Skin of body (tissue), 2 donors: ENCODE measurements around the gene IBA57. TPM values are rescaled to one million over a fixed set of nuclear protein-coding genes. Genes with fewer than 3 reads are reported as not detected.
A peak's percentile ranks its signal among the peaks of the same experiment; 100 is the strongest.

Experiments used
- DNase-seq: peaks from one replicate; lab custom pipeline; 2025; lab: John Stamatoyannopoulos, UW
- total RNA-seq: library from RNA; depleted of rRNA; stranded (reverse); fragments of >200 nt; gene quantifications from one replicate; pipeline ENCODE4 v1.2.3, GENCODE V29; 2014

Gene IBA57
- total RNA-seq, 1 donor from 2014 or later: 5.0 TPM

DNA sequence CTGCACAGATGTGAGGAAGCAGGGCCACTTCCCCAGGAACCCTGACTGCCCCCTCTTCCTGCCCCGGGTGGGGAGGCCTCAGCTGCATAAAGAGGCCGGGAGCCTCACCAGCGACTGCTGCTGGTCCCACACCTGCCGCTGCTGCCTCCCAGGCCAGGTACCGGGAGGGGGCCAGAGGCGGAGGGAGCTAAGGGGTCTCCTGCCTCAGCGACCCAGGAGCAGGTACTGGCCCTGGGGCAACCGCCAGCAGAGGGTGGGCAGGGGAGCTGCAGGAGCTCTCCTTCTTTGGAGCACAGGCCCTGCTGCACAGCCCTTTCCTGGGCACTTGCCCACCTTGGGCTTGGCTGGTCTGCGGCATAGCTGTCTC lies 9.1 kb upstream of the IBA57 start:
- DNase-seq: no peak

DNA sequence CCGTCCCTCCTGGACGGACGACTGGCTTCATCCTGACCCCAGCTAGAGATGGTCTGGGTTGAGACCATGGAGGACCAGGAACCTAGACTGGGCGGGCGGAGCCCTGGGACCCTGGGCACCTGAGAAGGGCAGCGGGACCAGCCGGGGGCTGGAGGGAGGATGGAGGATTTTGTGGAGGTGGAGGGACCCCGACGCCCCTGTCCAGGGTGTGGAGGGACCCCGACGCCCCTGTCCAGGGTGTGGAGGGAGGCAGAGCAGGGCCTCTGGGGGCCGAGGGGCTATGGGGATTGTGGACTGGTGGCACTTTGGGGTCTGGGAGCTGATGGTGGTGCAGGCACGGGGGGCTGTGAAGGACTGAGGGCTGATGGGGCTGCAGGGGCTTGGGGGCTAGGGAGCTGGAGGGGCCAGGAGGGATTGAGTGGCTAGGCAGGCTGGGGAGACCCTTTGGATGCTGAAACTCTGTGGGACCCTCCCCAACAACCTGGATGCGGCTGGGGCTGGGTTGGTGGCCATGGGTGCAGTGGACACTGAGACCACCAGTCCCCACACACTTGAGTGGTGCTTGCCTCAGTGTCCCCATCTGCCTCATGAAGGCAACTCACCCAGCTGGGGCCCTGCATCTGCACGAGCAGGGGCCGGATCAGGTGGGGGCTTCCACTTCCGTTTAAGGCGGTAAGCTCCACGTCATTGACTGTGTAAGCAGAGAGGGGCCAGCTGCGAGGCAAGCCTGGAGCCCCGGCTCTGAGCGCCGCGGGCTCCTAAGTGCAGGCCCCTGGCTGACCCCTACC lies 8.5 kb upstream of the IBA57 start:
- DNase-seq: no peak

DNA sequence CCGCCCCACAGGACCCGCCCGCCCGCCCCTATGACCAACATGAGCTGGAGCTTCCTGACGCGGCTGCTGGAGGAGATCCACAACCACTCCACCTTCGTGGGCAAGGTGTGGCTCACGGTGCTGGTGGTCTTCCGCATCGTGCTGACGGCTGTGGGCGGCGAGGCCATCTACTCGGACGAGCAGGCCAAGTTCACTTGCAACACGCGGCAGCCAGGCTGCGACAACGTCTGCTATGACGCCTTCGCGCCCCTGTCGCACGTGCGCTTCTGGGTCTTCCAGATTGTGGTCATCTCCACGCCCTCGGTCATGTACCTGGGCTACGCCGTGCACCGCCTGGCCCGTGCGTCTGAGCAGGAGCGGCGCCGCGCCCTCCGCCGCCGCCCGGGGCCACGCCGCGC lies 7.9 kb upstream of the IBA57 start:
- DNase-seq: no peak

DNA sequence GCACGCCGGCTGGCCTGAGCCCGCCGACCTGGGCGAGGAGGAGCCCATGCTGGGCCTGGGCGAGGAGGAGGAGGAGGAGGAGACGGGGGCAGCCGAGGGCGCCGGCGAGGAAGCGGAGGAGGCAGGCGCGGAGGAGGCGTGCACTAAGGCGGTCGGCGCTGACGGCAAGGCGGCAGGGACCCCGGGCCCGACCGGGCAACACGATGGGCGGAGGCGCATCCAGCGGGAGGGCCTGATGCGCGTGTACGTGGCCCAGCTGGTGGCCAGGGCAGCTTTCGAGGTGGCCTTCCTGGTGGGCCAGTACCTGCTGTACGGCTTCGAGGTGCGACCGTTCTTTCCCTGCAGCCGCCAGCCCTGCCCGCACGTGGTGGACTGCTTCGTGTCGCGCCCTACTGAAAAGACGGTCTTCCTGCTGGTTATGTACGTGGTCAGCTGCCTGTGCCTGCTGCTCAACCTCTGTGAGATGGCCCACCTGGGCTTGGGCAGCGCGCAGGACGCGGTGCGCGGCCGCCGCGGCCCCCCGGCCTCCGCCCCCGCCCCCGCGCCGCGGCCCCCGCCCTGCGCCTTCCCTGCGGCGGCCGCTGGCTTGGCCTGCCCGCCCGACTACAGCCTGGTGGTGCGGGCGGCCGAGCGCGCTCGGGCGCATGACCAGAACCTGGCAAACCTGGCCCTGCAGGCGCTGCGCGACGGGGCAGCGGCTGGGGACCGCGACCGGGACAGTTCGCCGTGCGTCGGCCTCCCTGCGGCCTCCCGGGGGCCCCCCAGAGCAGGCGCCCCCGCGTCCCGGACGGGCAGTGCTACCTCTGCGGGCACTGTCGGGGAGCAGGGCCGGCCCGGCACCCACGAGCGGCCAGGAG lies 7.2 kb upstream of the IBA57 start:
- DNase-seq: no peak

DNA sequence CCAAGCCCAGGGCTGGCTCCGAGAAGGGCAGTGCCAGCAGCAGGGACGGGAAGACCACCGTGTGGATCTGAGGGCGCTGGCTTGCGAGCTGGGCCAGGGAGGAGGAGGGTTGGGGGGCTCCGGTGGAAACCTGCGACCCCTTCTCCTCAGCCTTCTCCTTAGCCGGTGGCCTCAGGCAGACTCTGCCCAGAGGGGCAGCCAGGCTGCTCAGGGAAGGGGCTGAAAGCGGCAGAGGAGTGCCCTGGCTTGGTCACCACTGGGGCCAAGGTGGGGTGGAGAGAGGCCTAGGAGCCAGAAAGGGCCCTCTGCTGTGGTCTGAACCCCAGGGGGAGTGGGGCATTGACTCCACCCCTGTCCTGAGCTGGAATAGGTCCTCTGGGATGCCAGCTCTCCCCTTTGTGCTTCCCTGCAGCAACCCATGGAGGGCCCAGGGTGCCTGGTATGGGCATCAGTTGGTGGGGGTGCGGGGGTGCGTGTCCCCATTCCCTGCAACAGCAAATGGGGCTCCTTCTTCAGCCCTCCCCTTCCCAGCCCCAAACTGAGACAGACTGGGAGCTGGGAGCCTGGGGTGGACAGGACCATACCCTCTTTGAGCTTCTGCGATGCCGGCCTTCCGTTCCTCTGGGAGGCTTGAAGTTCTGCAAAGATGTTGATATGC lies 6.5 kb upstream of the IBA57 start:
- no peak for DNase-seq

DNA sequence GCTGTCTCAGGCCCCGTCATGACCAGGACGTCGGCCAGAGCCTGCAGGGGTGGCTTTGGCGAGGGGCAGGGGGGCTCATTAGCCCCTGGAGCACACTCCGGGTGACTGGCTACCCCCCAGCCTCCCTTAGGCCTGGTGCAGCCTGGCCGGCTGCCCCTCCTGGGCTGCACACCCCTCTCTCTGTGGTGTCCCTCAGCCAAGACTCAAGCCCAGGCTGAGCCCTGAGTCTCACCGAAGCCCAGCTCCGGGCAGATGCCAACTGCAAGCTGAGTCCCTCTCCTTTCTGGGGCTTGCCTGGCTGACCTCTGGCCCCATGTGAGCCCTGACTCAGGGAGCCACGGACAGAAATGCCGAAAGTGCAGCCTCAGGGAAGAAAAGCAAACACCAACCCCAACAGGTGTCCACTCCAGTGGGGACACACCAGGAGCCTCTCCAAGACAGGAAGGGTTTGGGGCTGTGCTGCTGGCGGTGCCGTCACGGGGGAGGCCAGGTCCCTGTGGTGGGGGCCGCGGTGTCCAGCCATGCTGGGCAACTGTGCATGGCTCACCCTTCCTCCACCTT lies 5.3 kb upstream of the IBA57 start:
- DNase-seq: no peak

DNA sequence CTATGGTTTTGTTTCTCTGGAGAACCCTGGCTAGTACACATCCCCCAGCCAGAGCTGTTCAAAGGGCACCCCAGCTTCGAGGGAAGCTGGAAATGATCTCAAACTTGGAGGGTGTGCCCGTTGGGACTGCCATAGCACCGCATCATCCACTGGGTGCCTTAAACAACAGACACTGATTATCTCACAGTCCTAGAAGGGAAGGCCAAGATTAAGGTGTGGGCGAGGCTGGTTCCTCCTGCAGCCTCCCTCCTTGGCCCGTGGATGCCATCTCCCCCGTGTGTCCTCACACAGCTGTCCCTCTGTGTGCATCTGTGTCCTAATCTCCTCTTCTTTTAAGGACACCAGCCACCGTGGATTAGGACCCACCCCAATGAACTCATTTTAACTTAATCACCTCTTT lies 4.2 kb upstream of the IBA57 start:
- DNase-seq: no peak

DNA sequence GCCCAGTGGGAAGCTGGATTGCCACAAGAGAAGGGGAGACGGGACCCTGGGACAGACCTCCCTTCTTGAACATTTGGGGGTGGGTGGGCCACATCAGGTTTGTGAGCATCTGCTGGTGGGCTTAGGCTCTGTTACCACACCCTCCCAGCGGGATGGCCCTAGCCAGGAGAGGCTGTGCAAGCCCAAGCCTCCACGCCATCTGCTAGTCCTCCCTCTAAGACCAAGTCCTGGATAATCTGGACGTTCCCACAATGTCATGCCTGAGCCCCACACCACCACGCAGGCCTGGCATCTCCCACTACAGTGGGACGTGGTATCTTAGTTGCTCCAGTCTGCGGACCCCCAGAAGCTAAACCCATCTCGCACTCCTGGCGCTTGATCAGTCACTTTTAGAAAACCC lies 3.7 kb upstream of the IBA57 start:
- DNase-seq: no peak

DNA sequence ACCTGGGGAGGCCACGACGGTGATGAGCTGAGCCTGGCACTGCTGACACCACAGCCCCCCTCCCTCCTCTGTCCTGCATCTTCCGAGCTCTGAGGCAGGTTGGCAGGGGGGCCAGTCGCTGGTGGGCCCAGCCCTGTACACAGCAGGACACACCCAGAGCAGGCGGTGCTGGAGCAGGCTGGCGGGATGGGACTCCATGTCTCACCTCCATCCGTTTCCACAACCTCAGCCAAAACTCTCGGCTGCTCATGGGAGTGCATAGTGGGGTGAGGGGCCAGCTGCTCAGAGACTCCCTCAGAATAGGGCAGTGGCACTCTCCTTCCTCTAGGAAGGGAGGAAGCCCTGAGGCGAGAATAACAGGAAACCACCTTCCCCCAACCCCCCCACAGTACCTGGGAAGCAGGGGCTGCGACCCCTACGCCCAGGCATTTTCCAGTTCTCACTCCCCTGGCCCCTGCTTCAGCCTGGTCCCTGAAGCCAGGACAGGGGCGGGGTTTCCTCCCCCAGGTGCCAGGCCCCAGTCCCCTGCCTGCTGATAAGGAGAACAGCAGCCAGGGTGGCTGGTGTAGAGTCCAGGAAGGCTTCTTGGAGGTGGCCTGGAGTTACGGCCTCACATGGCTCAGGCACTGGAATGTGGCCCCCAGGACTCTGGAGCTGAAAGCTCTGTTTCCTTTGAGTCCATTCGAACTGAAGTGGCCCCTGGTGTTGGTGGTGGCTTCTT lies 3.2 kb upstream of the IBA57 start:
- peak; percentile 43 for DNase-seq

DNA sequence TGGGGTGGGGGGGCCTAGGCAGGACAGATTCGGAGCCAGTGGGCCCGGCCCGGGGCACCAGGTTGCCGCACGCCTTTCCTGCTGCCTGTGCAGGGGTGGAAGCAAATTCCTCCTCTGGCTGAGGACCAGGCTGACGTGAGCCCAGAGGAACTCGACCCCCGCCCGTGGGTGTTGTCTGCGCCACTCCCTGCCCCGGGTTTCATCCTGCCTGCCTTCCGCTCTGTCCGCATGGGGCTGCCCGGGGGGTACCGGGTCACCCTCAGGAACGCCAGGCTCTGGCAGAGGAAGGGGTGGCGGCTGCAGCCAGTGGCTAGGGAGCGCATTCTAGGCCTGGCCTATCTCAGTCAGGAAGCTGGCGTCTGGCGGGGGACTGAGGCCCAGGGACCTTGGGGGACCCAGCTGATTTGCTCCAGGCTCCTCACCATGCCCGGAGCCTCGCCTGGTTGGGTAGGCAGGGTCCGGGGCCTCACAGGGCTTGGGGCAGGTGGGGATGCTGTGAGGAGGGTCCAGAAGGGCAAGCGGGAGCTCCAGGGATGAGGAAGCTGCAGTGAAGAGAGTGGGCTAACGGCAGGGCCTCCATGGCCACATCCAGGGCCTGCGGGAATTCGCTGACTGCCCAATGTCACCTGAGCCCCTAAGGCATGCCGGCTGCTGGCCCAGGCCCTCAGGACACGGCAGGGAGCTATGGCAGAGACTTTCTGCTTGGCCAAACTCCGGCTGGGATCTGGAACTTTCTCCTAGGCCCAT lies 2.4 kb upstream of the IBA57 start:
- DNase-seq: peak; percentile 43

DNA sequence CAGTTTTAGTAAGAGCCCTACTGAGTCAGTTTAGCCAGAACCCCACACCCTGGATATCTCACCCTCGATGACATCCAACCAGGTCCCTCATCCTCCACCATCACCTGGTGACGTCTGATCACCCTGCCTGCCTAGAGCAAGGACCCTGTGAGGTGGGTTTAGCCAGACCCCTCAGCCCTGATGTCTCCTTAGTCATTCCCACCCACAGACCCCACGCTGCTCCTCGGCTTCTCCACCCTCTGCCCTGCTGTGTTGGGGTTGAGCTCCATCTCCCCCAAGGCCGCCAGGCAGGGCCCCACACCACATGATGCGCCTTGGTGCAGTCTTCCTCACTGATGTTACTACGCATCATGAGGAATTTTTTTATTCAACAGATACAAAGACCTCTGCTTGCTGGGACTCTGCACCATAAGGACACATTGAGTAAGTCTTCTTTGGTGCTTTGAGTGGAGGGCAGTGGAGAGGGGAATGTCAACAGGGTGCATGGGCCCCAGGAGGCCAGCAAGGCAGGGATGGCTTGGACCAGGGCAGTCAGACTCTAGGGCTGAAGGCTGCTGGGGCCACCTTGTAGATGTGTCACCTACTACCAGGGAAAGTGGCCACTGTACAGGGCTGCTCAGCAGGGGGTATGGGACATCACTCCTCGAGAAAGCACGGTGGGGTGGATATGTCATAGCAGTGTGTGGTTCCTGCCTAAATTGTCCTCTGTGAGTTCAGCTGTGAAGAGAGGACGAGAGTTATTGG lies 1.7 kb upstream of the IBA57 start:
- no peak for DNase-seq

DNA sequence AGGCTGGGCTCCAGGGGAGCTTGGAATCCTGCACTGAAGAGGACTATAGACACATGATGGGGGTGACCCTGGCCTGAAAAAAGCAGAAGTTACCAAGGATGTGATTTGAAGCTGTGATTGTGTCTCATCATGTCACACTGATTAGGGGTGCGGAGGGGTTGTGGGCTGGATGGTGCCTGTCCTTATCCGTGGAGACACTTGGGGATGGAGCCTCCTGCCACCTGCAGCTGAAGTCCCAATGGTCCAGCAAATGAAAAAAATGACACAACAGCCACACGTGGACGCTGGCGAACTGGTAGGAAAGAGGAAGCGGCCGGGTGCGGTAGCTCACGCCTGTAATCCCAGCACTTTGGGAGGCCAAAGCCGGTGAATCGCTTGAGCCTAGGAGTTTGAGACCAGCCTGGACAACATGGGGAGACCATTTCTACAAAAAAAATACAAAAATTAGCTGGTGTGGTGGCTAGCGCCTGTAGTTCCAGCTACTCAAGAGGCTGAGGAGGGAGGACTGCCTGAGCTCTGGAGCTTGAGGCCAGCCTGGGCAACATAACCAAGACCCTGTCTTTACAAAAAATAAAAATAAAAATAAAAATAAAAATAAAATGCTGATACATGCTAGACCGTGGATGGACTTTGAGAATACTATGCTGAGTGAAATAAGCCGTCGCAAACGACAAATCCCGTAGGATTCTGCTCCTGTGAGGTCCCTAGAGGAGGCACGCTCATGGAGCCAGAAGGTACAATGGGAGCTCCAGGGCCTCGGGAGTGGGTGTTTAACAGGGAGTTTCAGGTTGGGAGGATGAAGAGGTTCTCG lies 838 bp upstream of the IBA57 start:
- DNase-seq: no peak

DNA sequence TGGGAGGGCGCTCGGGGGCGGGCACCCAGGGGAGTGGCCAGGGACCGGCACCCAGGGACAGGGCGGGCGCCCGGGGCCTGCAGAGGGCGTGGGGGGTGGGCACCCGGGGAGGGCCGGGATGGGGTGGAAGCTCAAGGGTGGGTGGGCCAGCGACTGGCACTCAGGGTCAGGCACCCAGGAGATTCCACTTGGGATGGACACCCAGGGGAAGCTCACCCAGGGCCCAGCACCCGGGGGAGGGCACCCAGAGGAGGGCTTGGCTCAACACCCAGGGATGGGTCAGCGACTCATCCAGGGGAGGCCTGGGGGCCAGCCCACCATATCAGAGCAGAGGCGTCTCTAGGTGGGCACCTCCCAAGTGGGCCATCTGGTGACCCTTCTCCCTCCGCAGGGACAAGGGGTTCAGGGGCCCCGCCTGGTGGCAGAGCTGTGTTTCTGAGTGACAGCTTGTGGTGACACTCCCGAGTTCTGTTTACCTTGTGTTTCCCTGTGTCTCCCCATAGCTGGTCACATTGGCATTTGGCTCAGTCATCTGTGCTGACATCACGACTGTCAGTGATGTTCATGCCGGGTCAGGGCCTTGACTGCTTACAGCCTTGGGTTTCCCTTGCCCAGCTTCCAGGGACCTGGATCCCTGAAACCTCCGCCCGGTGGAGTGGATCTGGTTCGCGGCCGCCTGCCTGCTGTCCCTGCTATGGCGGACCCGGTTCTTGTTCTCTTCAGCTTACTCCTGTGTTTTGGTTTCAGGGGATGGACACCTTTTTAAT lies 749 bp downstream of the IBA57 start:
- peak; percentile 54 for DNase-seq

DNA sequence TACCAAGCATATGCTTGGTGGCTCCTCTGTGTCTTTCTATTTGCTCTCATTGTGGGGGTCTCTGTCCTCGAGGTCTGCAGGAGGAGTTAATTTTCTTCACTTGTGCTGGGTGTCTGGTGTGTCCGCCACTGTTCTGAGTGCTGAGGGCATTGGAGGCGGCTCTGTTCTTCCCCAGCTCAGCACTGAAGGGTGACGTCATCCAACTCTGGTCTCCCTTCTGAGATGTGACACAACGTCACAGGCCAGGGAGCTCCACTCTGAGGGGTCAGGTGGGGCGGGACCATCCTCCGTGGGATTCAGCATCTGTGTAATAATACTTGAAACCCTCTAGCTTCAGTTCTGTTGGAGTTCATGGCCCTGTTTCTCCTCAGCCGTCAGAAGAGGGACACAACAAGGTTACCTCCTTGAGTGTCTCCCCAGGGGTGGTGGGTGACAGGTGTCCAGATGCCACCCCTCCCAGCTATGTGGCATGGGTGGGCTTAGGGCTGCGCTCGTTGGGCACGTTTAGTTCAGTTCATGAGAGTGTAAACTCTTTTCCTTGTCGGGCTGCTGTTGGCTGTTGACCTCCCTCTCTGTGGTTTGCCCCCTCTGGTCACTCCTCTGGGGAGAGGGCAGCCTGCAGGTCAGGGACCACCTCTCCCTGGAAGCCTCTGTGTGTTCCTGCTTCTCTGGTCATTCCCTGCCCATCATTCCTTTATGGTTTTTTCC lies 3.1 kb downstream of the IBA57 start:
- DNase-seq: no peak

DNA sequence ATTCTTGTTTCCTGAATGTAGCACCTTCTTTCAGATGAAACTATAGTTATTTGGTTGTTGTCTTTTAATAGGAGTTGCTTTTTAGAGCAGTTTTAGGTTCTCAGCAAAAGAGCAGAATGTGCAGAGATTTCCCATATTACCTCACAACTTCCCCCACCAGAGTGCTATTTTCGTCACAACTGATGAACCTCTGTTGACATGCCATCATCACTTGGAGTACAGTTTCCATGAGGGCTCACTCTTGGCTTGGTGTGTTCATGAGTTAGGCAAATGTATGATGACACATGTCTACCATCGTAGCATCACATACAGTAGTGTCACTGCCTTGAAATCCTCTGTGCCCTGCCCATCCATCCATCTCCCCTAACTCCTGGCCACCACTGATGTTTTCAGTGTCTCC lies 3.7 kb downstream of the IBA57 start:
- DNase-seq: no peak

DNA sequence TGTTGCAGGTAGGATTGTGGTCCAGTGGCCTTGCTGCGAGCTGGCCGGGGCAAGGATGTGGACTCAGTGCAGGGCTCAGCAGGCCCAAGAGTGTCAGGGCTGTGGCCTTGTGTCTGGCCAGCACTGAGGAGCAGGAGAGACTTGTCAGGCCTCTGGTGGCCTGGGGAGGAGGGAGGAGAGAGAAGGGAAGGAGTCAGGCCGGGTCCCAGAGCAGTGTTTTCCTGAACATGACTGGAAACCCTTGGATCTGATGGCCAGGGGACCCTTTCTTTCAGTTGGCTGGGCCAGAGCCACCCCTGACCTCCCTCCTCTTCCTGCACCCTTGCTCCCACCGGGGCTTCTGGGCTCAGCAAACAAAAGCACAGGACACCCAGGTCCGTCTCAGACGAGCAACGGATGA lies 5.1 kb downstream of the IBA57 start:
- no peak for DNase-seq

DNA sequence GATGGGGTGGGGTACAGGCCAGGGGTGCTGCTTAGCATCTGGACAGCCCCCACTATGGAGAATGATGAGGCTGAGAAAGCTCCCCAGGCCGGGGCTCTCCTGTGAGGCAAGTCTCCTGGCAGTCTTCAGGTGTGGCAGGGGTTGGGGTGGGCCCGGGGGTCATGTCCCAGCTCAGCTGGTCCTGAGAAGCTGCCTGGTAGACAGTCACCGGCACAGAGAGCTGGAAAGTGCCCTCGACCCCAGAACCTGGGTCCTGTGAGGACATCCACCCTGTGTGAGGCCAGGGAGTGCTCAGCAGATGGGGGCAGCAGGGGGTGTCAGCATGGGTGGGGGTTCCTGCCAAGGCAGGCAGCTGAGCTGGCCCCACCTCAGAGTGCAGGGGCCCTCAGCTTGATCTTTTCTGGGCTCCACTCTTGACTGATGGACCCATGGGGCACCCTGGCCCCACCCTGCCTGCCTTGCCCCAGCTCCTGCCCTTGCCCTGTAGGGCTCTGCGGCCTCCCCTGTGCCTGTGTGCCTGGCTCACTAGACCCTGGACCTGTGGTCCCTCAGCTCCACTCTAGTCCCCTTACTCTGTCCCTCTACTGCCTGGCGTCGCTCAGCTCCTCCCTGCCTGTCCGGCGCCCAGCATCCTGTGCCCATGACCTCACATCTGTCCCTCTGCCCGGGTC lies 5.8 kb downstream of the IBA57 start:
- no peak for DNase-seq
